ENCODE measurements around the gene SSH2. TPM values are rescaled to one million over a fixed set of nuclear protein-coding genes. Genes with fewer than 3 reads are reported as not detected.

SSH2 gene
- polyA plus RNA-seq, 3 donors: 31.9 to 66.6 (median 54.0) TPM

GRCh38 chr17:29686993-29687590 lies 242.9 kb downstream of the SSH2 start:
- H3K27ac Mint-ChIP-seq: peak overlapping the region in 2 of 7 donors; percentile 24 to 50

GRCh38 chr17:29683481-29683880 lies 246.5 kb downstream of the SSH2 start:
- Mint-ChIP-seq H3K4me1 (peaks cover 33% of the 10 kb centered on the region), H3K4me3 (no peak overlapping the region), H3K36me3 (peaks cover 52 to 64% of the 10 kb centered on the region in 2 donors), H3K9me3 (peaks cover 0 to 2% (median 0%) of the 10 kb centered on the region in 7 donors), H3K27ac (peak overlapping the region in 5 of 7 donors; percentile 53 to 86 (median 85)), H3K27me3 (ENCODE audit: low read depth in 3 of 3) (peaks cover 0 to 2% (median 0%) of the 10 kb centered on the region in 3 donors)
- intact Hi-C loops (cut with micrococcal nuclease): loop anchor here (5.0 kb wide), 2 partner anchors 39 to 79 kb away; no protein-coding TSS in a partner anchor
- no peak overlapping the region for H3K4me3 ChIP-seq (replicated peaks in 1 of 3; ENCODE audit: low read depth in 2 of 3, low read length in 3 of 3)
- H3K9me3 ChIP-seq (replicated peaks in 1 of 2; ENCODE audit: control insufficient read depth in 1 of 2, insufficient read depth in 1 of 2, low read length in 2 of 2): no peaks in the 10 kb centered on the region
- DNase-seq: no peak
- no peak for TF ChIP-seq CTCF (IDR thresholded peaks at IDR 0.05)
- H3K36me3 ChIP-seq (replicated peaks in 1 of 2; ENCODE audit: control insufficient read depth in 1 of 2, insufficient read depth in 2 of 2, low read length in 2 of 2): peaks cover 41 to 78% of the 10 kb centered on the region in 2 donors
- no peaks in the 10 kb centered on the region for H3K27me3 ChIP-seq (ENCODE audit: control insufficient read depth in 2 of 2, insufficient read depth in 2 of 2, low read length in 2 of 2)
- H3K27ac ChIP-seq (ENCODE audit: low read depth in 1 of 2, low read length in 2 of 2): peak overlapping the region; percentile 16 to 86
- no CpG with 5 or more reads among the region's 1 CpG for WGBS (ENCODE audit: insufficient coverage)
- peaks cover 10% of the 10 kb centered on the region for H4K20me1 ChIP-seq (ENCODE audit: insufficient read depth, low read length)
- no peak overlapping the region for H3K9ac ChIP-seq (ENCODE audit: insufficient read depth, low read length, poor library complexity, severe bottlenecking)
- no peak overlapping the region for H2AFZ ChIP-seq (ENCODE audit: insufficient read depth, low read depth, low read length, poor library complexity, severe bottlenecking)
- no peak overlapping the region for H3K4me2 ChIP-seq (replicated peaks; ENCODE audit: extremely low read depth, low read length, poor library complexity, severe bottlenecking)
- H3K4me1 ChIP-seq (ENCODE audit: control insufficient read depth in 1 of 2, insufficient read depth in 2 of 2, low read length in 2 of 2): peaks cover 33 to 34% of the 10 kb centered on the region in 2 donors
- H3K79me2 ChIP-seq (ENCODE audit: insufficient read depth, low read length): peaks cover 34% of the 10 kb centered on the region

More at GRCh38 chr17:29686993-29687590, 242.9 kb downstream of the SSH2 start:
- no peak for DNase-seq
- Mint-ChIP-seq H3K36me3 (peaks cover 51 to 75% of the 10 kb centered on the region in 2 donors), H3K27me3 (ENCODE audit: low read depth in 3 of 3) (peaks cover 0 to 2% (median 0%) of the 10 kb centered on the region in 3 donors), H3K4me3 (no peak overlapping the region), H3K9me3 (peaks cover 0 to 1% (median 0%) of the 10 kb centered on the region in 7 donors), H3K4me1 (peaks cover 32% of the 10 kb centered on the region)
- Histone ChIP-seq H3K4me3 (replicated peaks in 1 of 3; ENCODE audit: low read depth in 2 of 3, low read length in 3 of 3) (no peak overlapping the region), H3K79me2 (ENCODE audit: insufficient read depth, low read length) (peaks cover 43% of the 10 kb centered on the region), H2AFZ (ENCODE audit: insufficient read depth, low read depth, low read length, poor library complexity, severe bottlenecking) (no peak overlapping the region), H3K27ac (ENCODE audit: low read depth in 1 of 2, low read length in 2 of 2) (peak overlapping the region in 1 of 2 donors; percentile 59), H3K9ac (ENCODE audit: insufficient read depth, low read length, poor library complexity, severe bottlenecking) (no peak overlapping the region), H3K4me1 (ENCODE audit: control insufficient read depth in 1 of 2, insufficient read depth in 2 of 2, low read length in 2 of 2) (peaks cover 25 to 29% of the 10 kb centered on the region in 2 donors), H3K27me3 (ENCODE audit: control insufficient read depth in 2 of 2, insufficient read depth in 2 of 2, low read length in 2 of 2) (no peaks in the 10 kb centered on the region), H3K9me3 (replicated peaks in 1 of 2; ENCODE audit: control insufficient read depth in 1 of 2, insufficient read depth in 1 of 2, low read length in 2 of 2) (no peaks in the 10 kb centered on the region), H4K20me1 (ENCODE audit: insufficient read depth, low read length) (peaks cover 10% of the 10 kb centered on the region), H3K36me3 (replicated peaks in 1 of 2; ENCODE audit: control insufficient read depth in 1 of 2, insufficient read depth in 2 of 2, low read length in 2 of 2) (peaks cover 52 to 73% of the 10 kb centered on the region in 2 donors), H3K4me2 (replicated peaks; ENCODE audit: extremely low read depth, low read length, poor library complexity, severe bottlenecking) (no peak overlapping the region)
- no peak for TF ChIP-seq CTCF (IDR thresholded peaks at IDR 0.05)
- 92% methylated on average over 2 of the region's 4 CpGs for WGBS (ENCODE audit: insufficient coverage)
- intact Hi-C loops (cut with micrococcal nuclease): no loop called here
